Stromal cell of bone marrow (primary cell): ENCODE data around the gene DTNBP1.
"Not testable (repeated sequence)": the region's sequence is repeated elsewhere in the genome, so short reads cannot be mapped to it uniquely, and the experiment has no call there.

Source experiments
- DNase-seq: peaks from one replicate; pipeline ENCODE4 v3.0.0-alpha.2; 2012; ENCODE audit warnings: low read depth

The DTNBP1 gene

DNA sequence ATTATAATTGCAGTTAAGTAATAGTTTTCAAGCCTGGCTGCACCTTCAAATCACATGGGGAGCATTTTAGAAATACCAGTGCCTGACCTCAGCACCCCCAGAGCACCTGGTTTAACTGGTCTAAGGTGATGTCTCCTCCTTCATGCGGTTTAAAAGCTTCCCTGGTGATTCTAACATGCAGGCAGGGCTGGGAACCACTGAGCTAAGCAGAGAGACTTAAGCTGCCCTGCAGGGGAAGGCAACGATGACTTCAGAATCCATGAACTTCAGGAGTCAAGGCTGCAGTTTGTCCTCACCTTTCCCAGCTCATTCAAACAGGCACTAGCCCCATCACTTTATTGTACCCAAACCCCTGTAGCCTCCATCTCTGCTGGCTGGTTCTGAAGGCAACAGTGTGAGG is 6.1 kb upstream of the DTNBP1 start:
- no peak for DNase-seq

DNA sequence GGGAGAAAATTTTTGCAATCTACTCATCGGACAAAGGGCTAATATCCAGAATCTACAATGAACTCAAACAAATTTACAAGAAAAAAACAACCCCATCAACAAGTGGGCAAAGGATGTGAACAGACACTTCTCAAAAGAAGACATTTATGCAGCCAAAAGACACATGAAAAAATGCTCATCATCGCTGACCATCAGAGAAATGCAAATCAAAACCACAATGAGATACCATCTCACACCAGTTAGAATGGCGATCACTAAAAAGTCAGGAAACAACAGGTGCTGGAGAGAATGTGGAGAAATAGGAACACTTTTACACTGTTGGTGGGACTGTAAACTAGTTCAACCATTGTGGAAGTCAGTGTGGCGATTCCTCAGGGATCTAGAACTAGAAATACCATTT is 4.1 kb upstream of the DTNBP1 start:
- not testable (repeated sequence) for DNase-seq

DNA sequence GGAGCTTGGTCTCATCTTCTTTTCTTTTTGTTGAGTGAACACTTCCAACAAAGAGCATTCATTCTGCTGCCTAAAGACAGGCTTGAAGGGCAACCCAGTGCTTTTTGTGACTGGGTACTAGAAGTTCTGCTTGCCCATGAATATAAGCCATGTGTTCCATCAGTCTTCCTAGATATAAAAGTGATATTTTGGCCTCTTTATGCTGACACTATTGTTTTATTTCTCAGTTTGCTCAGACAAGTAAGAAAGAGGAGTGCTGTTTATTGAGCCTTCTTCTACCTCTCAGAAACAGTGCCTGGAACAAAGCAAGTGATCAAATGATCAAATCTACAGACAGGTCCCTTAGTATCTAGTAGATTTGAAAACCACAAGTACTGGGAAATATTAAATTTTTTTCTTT is 2.4 kb upstream of the DTNBP1 start:
- no peak for DNase-seq

DNA sequence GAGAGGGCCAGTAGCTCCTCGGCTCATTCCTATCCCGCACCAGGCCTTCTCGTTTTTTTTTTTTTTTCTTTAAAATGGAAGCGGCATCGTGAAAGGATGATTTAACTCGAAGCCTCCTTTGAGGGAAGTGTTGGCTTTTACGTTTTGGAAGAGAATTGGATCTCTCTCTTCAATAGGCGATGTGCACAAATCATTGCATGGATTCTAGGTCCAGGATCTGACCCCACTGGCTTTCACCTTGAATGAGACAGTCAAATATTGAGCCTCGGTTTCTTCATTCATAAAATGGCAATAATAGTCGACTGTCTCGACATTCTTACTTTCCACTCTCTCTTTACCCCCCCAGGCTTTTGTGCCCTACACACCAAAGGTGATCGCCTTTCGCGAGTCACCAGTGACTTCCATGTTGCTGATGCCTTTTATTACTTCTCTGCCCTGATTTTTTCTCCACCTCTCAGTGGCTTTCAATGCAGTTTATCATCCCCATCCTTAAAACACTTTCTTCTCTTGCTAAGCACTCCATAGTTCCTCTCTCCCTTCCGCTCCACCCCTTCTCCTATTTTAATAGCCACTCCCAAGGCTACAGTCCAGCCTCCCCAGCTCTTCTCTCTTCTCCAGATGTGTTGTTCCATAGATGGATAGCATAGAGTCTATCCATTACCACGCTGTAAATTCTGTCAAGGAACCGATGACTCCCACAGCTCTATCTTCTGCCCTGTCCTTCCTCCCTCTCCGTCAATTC is 473 bp upstream of the DTNBP1 start:
- DNase-seq: no peak

DNA sequence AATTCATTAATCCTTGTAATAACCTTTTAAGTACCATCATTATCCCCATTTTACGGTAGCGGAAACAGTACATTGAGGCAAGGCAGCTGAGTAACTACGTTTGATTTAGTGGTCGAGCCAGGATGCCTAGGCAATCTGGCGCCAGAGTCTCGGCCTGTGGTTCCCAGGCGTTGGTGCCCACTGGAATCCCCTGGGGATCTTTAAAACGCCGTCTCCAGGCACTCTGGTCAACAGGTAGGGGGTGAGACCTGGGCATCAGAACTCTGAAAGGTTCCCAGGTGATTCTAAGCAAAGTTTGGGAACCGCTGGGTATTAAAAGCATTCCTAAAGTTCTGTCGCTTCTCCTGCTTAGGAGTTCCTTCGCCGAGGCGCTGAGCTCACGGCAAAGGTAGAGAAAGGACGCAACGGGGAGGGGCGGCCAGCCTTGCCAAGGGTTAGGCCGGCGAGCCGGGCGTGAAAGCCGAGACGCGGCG is 939 bp downstream of the DTNBP1 start:
- DNase-seq: no peak

DNA sequence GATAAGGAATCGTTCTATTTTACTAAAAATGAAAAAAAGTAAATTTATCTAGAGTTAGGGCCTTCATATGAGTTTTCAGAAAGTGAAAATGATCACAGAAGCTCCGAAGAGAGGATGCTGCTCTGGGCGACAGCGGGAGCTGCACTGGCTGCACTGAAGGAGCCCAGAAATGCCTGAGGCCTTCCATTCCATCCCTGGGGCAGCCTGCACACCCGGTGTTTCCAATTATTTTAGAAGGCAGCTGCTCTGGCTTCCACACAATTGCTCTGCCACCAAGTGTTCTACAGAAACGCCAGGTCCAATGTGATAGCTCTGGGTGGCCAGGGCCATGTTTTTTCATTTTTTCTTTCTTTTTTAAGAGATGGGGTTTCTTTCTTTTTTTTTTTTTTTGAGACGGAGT is 3.6 kb downstream of the DTNBP1 start:
- no peak for DNase-seq

DNA sequence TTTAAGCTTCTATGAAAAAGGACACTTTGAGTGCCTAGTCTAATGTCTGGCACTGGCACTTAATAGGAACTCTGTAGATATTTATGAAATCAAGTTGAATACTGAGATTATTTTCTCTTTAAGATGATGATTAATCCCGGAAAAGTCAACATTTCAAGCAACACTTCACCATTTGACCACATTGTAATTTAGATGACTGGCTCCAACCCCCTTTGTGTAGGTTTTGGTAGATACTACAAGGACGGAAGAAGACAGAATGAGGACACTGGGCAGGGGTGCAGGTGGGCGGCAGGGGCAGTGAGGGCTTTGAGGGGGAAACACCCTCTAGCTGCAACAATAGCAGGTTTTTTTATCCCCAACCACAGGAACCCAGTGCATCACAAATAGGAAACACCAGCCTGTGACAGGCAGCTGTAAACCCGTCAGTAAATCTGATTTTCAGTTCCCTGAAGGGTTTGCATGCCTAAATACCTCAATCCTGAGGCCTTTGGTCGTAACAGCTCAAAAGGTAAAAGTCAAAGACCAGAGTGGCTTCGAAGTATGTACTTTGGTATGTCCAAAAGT is 4.6 kb downstream of the DTNBP1 start:
- no peak for DNase-seq

DNA sequence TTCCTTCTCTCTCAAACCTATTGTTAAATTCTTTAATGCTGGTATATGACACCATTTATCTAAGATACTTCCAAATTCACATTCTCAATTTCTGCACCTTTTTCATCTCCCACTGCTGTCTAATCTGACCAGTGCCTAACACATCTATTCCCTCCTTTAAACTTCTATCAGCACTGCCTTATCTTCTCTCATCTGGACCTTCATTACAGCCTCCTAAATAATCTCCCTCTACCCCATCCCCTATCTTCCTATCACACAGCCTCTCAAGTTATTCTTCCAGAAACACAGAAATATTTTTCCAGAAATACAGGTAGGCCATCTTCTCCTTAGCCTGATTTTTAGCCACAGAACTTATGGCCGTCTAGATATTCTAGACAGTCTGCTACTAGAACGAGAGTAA is 5.5 kb downstream of the DTNBP1 start:
- no peak for DNase-seq

DNA sequence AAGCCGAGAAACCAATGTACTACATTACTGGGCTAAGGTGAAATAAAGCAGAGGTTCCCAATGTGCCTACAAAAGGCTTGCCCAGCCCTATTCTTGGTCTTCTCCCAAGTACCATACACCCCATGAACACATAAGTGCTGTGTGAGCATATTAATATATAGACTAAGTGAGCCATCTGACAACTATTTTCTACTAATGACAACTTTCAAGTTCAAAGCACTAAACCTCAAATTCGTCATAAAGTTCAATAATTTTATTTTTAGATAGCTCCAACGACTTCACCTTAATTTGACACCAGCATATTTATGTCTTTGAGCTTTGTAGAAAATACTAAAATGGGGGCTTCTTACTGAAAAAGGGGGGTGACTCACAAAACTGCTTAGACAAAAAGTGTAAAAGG is 6.7 kb downstream of the DTNBP1 start:
- no peak for DNase-seq

DNA sequence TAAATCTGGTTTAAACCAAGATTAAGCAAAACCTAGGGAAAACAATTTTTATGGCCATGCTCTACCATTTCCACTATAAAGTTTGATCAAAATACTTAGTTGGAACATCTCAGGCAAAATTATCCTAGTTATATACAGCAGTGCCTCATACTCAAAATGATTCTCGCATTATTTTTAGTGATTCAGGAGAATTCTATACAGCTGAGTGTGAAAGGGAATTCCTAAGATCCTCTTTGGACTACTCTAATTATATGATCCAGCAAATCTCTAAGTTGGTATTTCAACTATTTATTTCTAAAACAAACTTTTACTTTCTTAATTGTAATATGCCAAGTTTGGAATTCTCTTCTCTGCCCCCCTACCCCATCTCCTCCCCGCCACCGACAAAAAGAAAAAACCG is 8.6 kb downstream of the DTNBP1 start:
- no peak for DNase-seq

DNA sequence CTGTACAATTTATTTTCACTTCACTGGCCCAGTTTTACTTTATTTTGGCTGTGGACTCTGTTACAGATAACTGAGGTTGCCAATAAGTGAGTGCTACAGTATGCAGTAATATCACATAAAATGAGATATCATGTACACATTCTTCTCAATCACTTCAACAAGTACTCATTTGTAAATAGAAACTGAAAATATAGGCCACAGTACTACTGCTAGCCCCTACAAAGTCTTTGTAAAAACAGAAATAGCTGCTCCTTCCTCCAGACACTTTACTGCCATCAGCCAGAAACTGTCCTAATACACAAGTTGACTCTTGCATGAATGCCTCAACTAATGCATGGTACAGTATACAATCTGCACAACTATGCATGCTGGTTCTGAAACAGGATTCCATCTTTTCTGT is 9.2 kb downstream of the DTNBP1 start:
- no peak for DNase-seq

DNA sequence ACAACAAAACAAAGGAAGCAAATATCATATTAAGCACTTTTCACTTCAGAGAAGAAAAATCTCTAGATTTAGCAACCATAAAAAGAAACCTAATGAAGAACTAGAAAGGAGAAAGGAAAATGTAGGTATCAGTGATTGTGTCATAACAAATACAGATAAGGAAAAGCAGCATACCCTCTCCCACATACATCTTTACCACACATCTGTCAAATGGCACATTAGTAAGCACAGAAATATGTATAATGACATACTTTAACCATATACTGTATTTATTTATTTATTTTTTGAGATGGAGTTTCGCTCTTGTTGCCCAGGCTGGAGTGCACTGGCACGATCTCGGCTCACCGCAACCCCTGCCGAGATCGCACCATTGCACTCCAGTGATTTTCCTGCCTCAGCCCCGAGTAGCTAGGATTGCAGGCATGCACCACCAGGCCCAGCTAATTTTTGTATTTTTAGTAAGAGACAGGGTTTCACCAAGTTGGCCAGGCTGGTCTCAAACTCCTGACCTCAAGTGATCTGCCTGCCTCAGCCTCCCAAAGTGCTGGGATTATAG is 12.7 kb downstream of the DTNBP1 start:
- DNase-seq: not testable (repeated sequence)

DNA sequence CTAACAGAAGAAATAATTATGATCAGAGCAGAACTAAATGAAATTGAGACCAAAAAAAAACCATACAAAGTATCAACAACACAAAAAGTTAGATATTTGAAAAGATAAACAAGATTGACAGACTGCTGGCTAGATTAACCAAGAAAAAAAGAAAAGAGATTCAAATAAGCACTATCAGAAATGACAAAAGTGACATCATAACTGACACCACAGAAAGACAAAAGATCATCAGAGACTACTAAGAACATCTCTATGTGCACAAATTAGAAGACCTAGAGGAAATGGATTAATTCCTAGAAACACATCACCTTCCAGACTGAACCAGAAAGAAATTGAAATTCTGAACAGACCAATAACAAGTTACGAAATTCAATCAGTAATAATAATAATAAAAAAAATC is 17.9 kb downstream of the DTNBP1 start:
- no peak for DNase-seq

DNA sequence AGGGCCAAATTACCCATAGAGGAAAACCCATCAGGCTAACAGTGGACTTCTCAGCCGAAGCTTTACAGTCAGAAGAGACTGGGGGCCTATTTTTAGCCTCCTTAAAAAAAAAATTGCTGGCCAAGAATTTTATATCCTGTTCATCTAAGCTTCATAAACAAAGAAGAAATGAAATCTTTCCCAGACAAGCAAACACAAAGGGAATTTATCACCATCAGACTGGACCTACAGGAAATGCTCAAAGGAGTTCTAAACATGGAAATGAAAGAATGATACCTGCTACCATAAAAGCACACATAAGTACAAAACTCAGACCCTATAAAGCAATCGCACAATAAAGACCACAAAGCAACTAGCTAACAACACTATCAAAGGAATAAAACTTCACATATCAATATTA is 19.3 kb downstream of the DTNBP1 start:
- no peak for DNase-seq

DNA sequence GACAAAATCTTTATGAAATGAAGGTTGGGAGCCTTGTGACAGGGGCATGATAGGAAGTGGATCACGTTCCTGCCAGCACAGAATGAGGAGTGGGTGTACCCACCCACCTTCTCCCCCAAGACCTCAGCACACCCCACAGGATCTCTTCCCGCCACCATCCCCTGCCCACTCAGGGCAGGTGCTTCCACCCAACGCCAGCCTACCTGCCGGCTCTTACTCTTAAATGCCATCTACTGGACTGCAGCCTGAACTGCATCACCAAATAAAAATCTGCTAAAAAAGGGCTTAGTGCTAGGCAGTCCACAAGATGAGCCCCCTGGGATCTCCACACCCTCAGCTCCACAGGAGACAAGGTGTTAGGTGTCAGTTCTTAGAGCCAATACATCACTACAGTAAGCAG is 20.6 kb downstream of the DTNBP1 start:
- DNase-seq: no peak

DNA sequence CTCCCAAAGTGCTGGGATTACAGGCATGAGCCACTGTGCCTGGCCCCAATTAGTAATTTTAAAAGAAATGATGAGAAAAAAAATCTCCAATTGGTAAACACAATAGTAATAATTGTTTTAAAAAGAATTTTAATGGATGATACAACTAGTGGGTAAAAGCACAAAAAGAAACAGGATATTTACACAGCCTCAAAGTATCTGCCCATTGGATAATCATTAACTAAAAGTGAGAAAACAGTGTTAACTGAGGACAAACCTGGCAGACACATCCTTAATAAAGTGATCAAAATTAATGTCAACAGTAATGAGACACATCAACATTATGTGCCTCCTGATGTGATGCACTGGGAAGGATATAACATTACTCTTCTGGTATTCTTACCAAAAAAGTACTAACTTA is 24.5 kb downstream of the DTNBP1 start:
- no peak for DNase-seq

DNA sequence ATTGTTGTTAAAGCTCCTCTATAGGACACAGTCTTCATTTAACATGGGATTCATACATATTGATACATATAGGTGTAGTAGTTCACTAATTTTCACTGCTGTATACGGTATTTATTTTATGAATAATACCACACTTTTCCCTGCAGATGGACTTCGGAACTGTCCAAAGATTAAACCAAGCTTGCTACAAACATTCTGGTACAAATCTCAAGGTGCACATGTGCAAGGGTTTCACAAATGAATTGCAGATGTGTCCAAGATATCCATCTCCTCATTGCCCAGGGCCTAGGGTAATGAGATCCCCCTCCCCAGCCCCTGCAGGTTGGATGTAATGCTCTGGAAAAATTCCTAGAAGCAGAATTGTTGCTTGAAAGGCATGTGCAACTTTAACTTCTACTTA is 31.4 kb downstream of the DTNBP1 start:
- no peak for DNase-seq

DNA sequence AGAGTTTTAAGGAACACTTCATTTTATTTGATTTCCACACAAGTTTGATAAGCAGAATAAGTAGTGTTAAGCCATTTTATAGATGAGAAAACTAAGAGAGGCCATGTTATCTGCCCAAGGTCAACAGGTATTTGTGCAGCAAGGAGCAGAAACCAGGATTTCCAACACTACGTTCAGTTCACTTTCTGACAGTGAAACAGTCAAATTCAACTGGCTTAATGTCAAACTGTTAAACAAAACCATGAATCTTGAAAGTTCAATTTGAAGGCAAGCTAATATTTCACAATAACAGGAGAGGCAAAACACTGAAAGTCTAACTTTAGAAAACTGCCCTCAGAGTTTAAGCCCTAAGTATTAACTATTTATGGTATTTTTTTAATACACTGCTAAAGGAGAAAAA is 32.6 kb downstream of the DTNBP1 start:
- DNase-seq: no peak

DNA sequence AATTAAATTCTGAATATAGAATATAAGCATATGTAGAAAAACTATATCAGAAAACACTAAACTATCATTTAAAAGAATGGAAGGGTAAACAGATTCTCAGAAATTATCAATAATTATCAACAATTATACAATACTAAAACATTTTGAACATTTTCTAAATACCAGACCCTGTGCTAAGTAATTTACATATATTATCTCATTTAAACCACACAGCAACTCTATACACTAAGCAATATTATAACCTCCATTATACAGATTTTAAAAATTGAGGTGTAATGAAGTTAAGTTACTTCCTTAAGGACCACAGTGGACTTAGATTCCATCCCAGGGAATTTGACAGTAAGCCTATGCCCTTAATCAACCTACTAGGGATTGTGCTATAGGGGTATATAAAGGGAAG is 33.3 kb downstream of the DTNBP1 start:
- DNase-seq: no peak

DNA sequence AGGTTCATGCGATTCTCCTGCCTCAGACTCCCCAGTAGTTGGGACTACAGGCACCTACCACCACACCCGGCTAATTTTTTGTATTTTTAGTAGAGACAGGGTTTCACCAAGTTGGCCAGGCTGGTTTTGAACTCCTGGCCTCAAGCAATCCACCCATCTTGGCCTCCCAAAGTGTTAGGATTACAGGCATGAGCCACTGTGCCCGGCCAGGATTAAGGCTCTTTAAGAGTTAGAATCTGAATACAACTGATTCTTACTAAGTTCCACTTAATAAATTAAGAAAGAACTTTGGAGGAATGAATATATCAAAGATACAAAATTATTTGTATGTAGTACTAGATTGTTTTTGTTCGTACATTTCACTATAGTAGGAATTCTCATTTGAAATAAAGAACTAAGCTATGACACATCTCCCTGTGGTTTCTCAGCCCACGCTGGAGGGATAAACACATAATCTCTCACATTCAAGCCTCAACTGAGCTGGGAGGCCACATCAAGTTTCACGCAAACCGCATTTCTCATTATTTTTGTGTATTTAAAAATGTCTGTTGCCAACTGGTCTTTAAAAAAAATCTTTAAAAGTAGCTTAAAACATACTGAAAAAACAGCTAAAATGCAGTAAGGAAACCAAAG is 34.2 kb downstream of the DTNBP1 start:
- DNase-seq: peak; percentile 80

DNA sequence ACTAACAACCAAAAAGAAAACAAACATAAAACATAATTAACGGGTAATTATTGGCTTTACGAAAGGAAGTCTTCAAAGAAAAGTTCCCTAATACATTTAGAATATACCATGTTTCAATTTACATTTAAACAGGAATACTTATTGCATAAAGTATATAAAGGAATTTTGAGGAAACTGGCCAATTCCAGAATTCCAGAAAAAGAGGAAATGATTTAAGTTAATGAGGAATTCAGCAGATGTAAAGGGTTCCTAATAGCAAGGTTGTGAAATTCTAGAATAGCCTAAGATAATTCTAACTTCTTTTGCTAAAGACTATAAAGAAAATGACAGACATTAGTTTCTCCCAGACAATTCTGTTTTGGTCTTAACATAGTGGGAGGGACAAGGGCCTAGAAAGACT is 35.0 kb downstream of the DTNBP1 start:
- no peak for DNase-seq

DNA sequence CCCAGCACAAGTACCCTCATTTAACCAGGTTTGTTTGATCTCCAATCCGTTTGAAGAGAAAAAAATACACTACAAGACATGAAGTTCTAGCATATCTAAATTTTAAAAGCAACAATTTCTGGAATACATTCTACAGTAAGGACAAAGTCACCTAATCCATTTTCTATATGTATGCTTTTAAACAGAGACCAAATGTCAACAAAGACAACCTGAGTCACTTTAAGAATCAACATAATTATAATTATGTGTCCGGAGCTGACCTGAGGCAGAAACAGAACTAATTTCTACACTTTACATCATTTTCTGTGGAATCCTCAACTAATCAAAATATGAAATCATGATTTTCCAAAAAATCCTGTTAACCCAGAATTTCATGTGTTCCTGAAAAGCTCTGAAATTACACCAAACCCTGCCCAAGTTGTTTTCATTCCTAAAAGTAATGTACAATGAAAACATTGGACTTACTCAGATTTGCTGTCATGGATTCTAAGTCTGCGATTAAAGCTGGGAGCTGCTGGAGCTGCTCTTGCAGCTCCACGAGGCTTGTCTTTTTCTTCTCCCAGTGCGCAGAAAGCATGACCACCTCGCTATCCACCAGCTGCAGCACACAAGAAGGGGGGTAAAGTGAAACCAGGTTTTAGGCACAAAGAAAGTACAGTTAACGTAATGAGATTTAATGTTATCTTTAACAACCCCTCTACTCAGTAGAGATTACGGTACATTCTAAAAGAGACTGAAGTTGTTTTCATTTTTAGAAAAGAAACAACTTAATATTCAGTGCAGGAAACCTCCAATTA is 35.8 kb downstream of the DTNBP1 start:
- DNase-seq: no peak

DNA sequence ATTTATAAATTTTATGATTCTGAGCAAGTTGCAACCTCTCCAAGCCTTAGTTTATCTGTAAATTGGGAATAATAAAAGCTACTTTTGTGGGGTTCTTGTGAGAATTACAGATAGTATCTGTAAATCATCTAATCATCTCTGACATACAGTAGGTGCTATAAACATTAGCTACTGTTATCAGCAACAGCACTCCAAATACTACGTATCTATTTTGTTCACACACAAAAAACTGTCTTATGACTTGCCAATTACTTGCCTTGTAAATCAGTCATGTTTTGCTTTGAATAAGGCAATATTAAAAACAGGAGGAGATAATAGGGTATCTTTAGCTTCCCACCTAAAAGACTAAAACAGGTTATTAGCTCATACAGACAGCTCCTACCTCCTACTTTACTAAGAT is 36.7 kb downstream of the DTNBP1 start:
- no peak for DNase-seq
